H1 (cell line): ENCODE results near the gene FGD6. TPM values are rescaled to one million over a fixed set of nuclear protein-coding genes. Genes with fewer than 3 reads are reported as not detected.
A peak's percentile ranks its signal among the peaks of the same experiment; 100 is the strongest.

Source experiments
- CTCF ChIA-PET: fragments of 300-600 bp; sonication (Branson Sonifier 250); formaldehyde crosslinking; loops from one replicate; lab custom pipeline; 2021; ENCODE audit not compliant: partially characterized antibody; lab: Charles Lee
- POLR2A ChIA-PET: fragments of 300-600 bp; sonication (Branson Sonifier 250); formaldehyde crosslinking; loops from one replicate; lab custom pipeline; 2021; ENCODE audit warnings: inconsistent platforms; ENCODE audit not compliant: partially characterized antibody; lab: Charles Lee
- DNase-seq, 2 experiments: peaks; one replicate each; pipeline versions ENCODE4 v3.0.0 to v3.0.0-alpha.2; 2010 to 2022; ENCODE audit warnings: low spot score in 2 of 2, low read depth in 1 of 2, mixed read lengths in 1 of 2
- FAIRE-seq: peaks from 2 replicates; lab custom pipeline; 2011; peaks lifted over from hg19 to GRCh38; lab: Jason Lieb, UNC
- H2AFZ ChIP-seq: 2 replicates; pipeline ENCODE4 v1.8.1; 2012; ENCODE audit warnings: low read length, inconsistent platforms
- H2AK5ac ChIP-seq: 2 replicates; pipeline ENCODE4 v1.6.1; 2013; ENCODE audit warnings: low read depth, low read length
- H2BK120ac ChIP-seq: replicated peaks from 2 replicates; pipeline ENCODE3; 2013; ENCODE audit warnings: low read depth, low read length, inconsistent platforms
- H2BK12ac ChIP-seq: 2 replicates; pipeline ENCODE4 v1.6.1; 2013; ENCODE audit warnings: low read depth, low read length
- H2BK15ac ChIP-seq: 2 replicates; pipeline ENCODE4 v1.6.1; 2013; ENCODE audit warnings: low read length
- H2BK20ac ChIP-seq: 2 replicates; pipeline ENCODE4 v1.6.1; 2013; ENCODE audit warnings: low read length
- H2BK5ac ChIP-seq: 2 replicates; pipeline ENCODE4 v1.6.1; 2013; ENCODE audit warnings: low read depth, low read length
- H3K14ac ChIP-seq: 2 replicates; pipeline ENCODE4 v1.6.1; 2013; ENCODE audit warnings: inconsistent platforms; ENCODE audit not compliant: insufficient read length
- H3K18ac ChIP-seq: 2 replicates; pipeline ENCODE4 v1.6.1; 2013; ENCODE audit warnings: low read length; ENCODE audit errors: extremely low read depth
- H3K23ac ChIP-seq: 2 replicates; pipeline ENCODE4 v1.6.1; 2013; ENCODE audit warnings: inconsistent platforms; ENCODE audit not compliant: insufficient read length
- H3K23me2 ChIP-seq: 2 replicates; pipeline ENCODE4 v1.6.1; 2013; ENCODE audit warnings: low read depth, low read length
- H3K27ac ChIP-seq: 2 replicates; pipeline ENCODE4 v1.6.1; 2011; ENCODE audit warnings: low read depth, low read length, inconsistent platforms
- H3K27me3 ChIP-seq, 4 experiments: replicated peaks in 1 of 4; 1 replicate in 1 of 4; 2 replicates in 3 of 4; pipeline versions ENCODE4 v1.6.1 to v1.8.1; 2011 to 2013; ENCODE audit warnings: low read length in 3 of 4, mild to moderate bottlenecking in 3 of 4, inconsistent platforms in 2 of 4, mixed read lengths in 2 of 4, moderate library complexity in 1 of 4; ENCODE audit not compliant: control insufficient read depth in 3 of 4, insufficient read depth in 3 of 4; ENCODE audit errors: extremely low read depth in 1 of 4
- H3K36me3 ChIP-seq, 4 experiments: 2 replicates each; pipeline versions ENCODE4 v1.6.1 to v1.8.1; 2011 to 2013; ENCODE audit warnings: mild to moderate bottlenecking in 4 of 4, low read length in 3 of 4, moderate library complexity in 2 of 4, control low read depth in 1 of 4, inconsistent platforms in 1 of 4; ENCODE audit not compliant: insufficient read depth in 4 of 4, control insufficient read depth in 2 of 4
- H3K4ac ChIP-seq: replicated peaks from 2 replicates; pipeline ENCODE3; 2013; ENCODE audit warnings: low read length, low read depth, mixed read lengths, inconsistent platforms; ENCODE audit not compliant: insufficient read length
- H3K4me1 ChIP-seq, 4 experiments: replicated peaks in 1 of 4; 1 replicate in 1 of 4; 2 replicates in 3 of 4; pipeline versions ENCODE4 v1.6.1 to v1.8.1; 2011 to 2013; ENCODE audit warnings: low read length in 3 of 4, inconsistent platforms in 2 of 4, mixed read lengths in 1 of 4; ENCODE audit not compliant: insufficient read depth in 4 of 4, control insufficient read depth in 3 of 4
- H3K4me2 ChIP-seq, 2 experiments: 2 replicates each; pipeline versions ENCODE4 v1.6.1 to v1.8.1; 2011 to 2013; ENCODE audit warnings: low read depth in 2 of 2, low read length in 2 of 2, control low read depth in 1 of 2, inconsistent platforms in 1 of 2, mild to moderate bottlenecking in 1 of 2; ENCODE audit not compliant: insufficient read depth in 1 of 2
- H3K4me3 ChIP-seq, 4 experiments: fragments of 200-600, 300-600 bp in 1 of 4; sonication (generic), shearing (Covaris generic), sonication (Bioruptor Twin) in 1 of 4; 2 replicates each; pipeline versions ENCODE4 v1.5.1 to v1.8.1; 2011 to 2016; ENCODE audit warnings: low read length in 4 of 4, low read depth in 3 of 4, control low read depth in 2 of 4, inconsistent platforms in 2 of 4, mild to moderate bottlenecking in 2 of 4, mixed read lengths in 1 of 4, moderate library complexity in 1 of 4; ENCODE audit not compliant: insufficient read depth in 2 of 4; ENCODE audit errors: extremely low read depth in 1 of 4
- H3K56ac ChIP-seq: replicated peaks from 2 replicates; pipeline ENCODE3; 2013; ENCODE audit warnings: low read depth, mild to moderate bottlenecking, mixed read lengths, low read length, inconsistent platforms; ENCODE audit not compliant: insufficient read length
- H3K79me1 ChIP-seq: 2 replicates; pipeline ENCODE4 v1.6.1; 2013; ENCODE audit warnings: low read depth, low read length, control low read depth
- H3K79me2 ChIP-seq, 2 experiments: 2 replicates each; pipeline versions ENCODE4 v1.6.1 to v1.8.1; 2012 to 2013; ENCODE audit warnings: low read length in 2 of 2, mild to moderate bottlenecking in 2 of 2, inconsistent platforms in 1 of 2; ENCODE audit not compliant: insufficient read depth in 2 of 2, control insufficient read depth in 1 of 2
- H3K9ac ChIP-seq, 4 experiments: replicated peaks in 1 of 4; 1 replicate in 1 of 4; 2 replicates in 3 of 4; pipeline versions ENCODE4 v1.6.1 to v1.8.1; 2011 to 2013; ENCODE audit warnings: low read depth in 3 of 4, low read length in 3 of 4, control low read depth in 2 of 4, mild to moderate bottlenecking in 2 of 4, moderate library complexity in 2 of 4, inconsistent platforms in 1 of 4; ENCODE audit errors: extremely low read depth in 1 of 4
- H3K9me3 ChIP-seq, 2 experiments: 2 replicates each; pipeline versions ENCODE4 v1.6.1 to v1.8.1; 2012 to 2013; ENCODE audit warnings: mild to moderate bottlenecking in 2 of 2, moderate library complexity in 2 of 2, control low read depth in 1 of 2, inconsistent platforms in 1 of 2, low read depth in 1 of 2, low read length in 1 of 2, mixed read lengths in 1 of 2; ENCODE audit not compliant: insufficient read depth in 2 of 2
- H4K20me1 ChIP-seq, 2 experiments: replicated peaks in 1 of 2; 2 replicates each; pipeline versions ENCODE3 to v1.8.1; 2011 to 2013; ENCODE audit warnings: inconsistent platforms in 2 of 2, low read length in 2 of 2, mild to moderate bottlenecking in 1 of 2; ENCODE audit not compliant: insufficient read depth in 2 of 2, control insufficient read depth in 1 of 2
- H4K5ac ChIP-seq: 2 replicates; pipeline ENCODE4 v1.6.1; 2013; ENCODE audit warnings: low read length, low read depth, mixed read lengths, inconsistent platforms; ENCODE audit not compliant: insufficient read length
- H4K8ac ChIP-seq: 2 replicates; pipeline ENCODE4 v1.8.0; 2013; ENCODE audit warnings: mild to moderate bottlenecking, moderate library complexity, low read length, inconsistent platforms; ENCODE audit not compliant: insufficient read depth; ENCODE audit errors: extremely low read depth
- H4K91ac ChIP-seq: replicated peaks from 2 replicates; pipeline ENCODE3; 2013; ENCODE audit warnings: low read length, mixed read lengths, inconsistent platforms; ENCODE audit not compliant: insufficient read length
- ASH2L ChIP-seq: fragments of 200-600, 300-600 bp; sonication (generic); IDR thresholded peaks from one replicate; pipeline ENCODE4 v1.7.1; 2017; ENCODE audit warnings: low read length
- GTF2F1 ChIP-seq: IDR thresholded peaks from 2 replicates; pipeline ENCODE4 v1.6.1; 2012; ENCODE audit warnings: low read depth, low read length, improper control_type of control experiment, borderline replicate concordance
- HDAC6 ChIP-seq: IDR thresholded peaks from one replicate; pipeline ENCODE4 v1.7.1; 2012; ENCODE audit warnings: low read depth, mild to moderate bottlenecking, inconsistent platforms, low read length, moderate library complexity
- RAD21 ChIP-seq, 2 experiments: IDR thresholded peaks in 1 of 2; conservative IDR thresholded peaks in 1 of 2; 2 replicates each; pipeline ENCODE4 v1.6.1; 2011; ENCODE audit warnings: low read depth in 2 of 2, low read length in 2 of 2, improper control_type of control experiment in 1 of 2, inconsistent platforms in 1 of 2, mild to moderate bottlenecking in 1 of 2, moderate library complexity in 1 of 2
- SUZ12 ChIP-seq: fragments of 200-600 bp; sonication (generic); IDR thresholded peaks from 2 replicates; pipeline ENCODE4 v1.6.1; 2012; ENCODE audit warnings: mild to moderate bottlenecking, inconsistent platforms, low read length, moderate library complexity, mixed read lengths
- TBP ChIP-seq: IDR thresholded peaks from 2 replicates; pipeline ENCODE4 v1.6.1; 2011; ENCODE audit warnings: low read depth, low read length, improper control_type of control experiment
- TEAD4 ChIP-seq: IDR thresholded peaks from 2 replicates; pipeline ENCODE4 v1.6.1; 2012; ENCODE audit warnings: low read depth, low read length, inconsistent platforms, mixed read lengths
- ZNF274 ChIP-seq: IDR thresholded peaks from 2 replicates; pipeline ENCODE4 v1.7.0; 2012; ENCODE audit warnings: low read length, borderline replicate concordance; ENCODE audit errors: extremely low read depth
- WGBS, 2 experiments: shearing (Covaris generic) in 1 of 2; methylation state at CpG; one replicate each; pipeline versions ENCODE4 v1.1.6 to v1.1.7; 2013 to 2015; ENCODE audit warnings: low lambda C conversion rate in 2 of 2, mixed read lengths in 2 of 2, inconsistent platforms in 1 of 2, low coverage in 1 of 2, missing lambda C conversion rate in 1 of 2; ENCODE audit not compliant: insufficient replicate concordance in 2 of 2, insufficient coverage in 1 of 2, insufficient read length in 1 of 2; ENCODE audit errors: extremely low coverage in 1 of 2, missing lambda C conversion rate in 1 of 2; 5-methylcytosine and 5-hydroxymethylcytosine counted together
- polyA plus RNA-seq, 7 experiments: library from polyadenylated mRNA; depleted of rRNA in 3 of 7; stranded (reverse) in 5 of 7; unstranded in 2 of 7; fragments of >200 nt in 5 of 7; fragments of 200-250 nt in 2 of 7; gene quantifications; 1 replicate in 5 of 7; 2 replicates in 1 of 7; 4 replicates in 1 of 7; pipeline versions ENCODE4 v1.2.1 to v1.2.3, GENCODE V29; 2011 to 2013; ENCODE audit warnings: missing spikeins in 2 of 7, mixed read lengths in 2 of 7
- total RNA-seq: library from RNA; stranded (reverse); fragmentation: NEBNext Ultra II Directional; extraction: Animal tissue kit (Norgen Biotek cat#: 25700); gene quantifications from 2 replicates; pipeline ENCODE4 v1.2.1, GENCODE V29; 2021

The FGD6 gene
- total and polyA plus RNA-seq, 2 of the 8 experiments (the other 6 are each of a cell fraction or from before 2014, with no cell fraction given), result 12.2 to 24.3 TPM

GRCh38 chr12:95205016-95205624 is 12.1 kb downstream of the FGD6 start:
- no peak overlapping the region for H3K23ac ChIP-seq
- CTCF ChIA-PET, result interaction anchor here (1.0 to 1.8 kb wide), 3 partner anchors 9 to 88 kb away, joined by 4 to 6 read pairs (median 4); partner anchors contain the start of genes FGD6 and VEZT
- H3K27ac ChIP-seq, result peak overlapping the region; percentile 71; the same call in 1 of the 2 replicates
- H2BK20ac ChIP-seq, result peak overlapping the region; percentile 91; the same call in 1 of the 2 replicates
- H2BK15ac ChIP-seq, result no peak overlapping the region
- H3K79me2 ChIP-seq, result peaks cover 0 to 80% of the 10 kb centered on the region in 2 experiments; a peak in 3 of 4 replicates
- H3K4me3 ChIP-seq, result peak overlapping the region in 1 of 4 experiments; percentile 20; a peak in 1 of 8 replicates
- H4K8ac ChIP-seq, result no peak overlapping the region
- no peak overlapping the region for H4K5ac ChIP-seq
- TF ChIP-seq TEAD4 (no peak), TBP (no peak), SUZ12 (no peak), GTF2F1 (no peak), RAD21 (IDR thresholded peaks at IDR 0.05 in 1 of 2, conservative IDR thresholded peaks at IDR 0.05 in 1 of 2; ENCODE audit: low read depth in 2 of 2, low read length in 2 of 2) (no peak), ASH2L (peak; percentile 1), ZNF274 (no peak), HDAC6 (no peak)
- peak overlapping the region; percentile 83; the same call in 1 of the 2 replicates for H2AK5ac ChIP-seq
- no peaks in the 10 kb centered on the region for H3K27me3 ChIP-seq
- no peak overlapping the region for H2AFZ ChIP-seq
- H3K18ac ChIP-seq, result peak overlapping the region; percentile 54
- 83% methylated on average over 2 of the region's 2 CpGs; no CpG with 5 or more reads in 1 of the 2 experiments for WGBS, 2 experiments
- peak overlapping the region; percentile 96 for H2BK12ac ChIP-seq
- H3K4ac ChIP-seq, result no peak overlapping the region
- H3K14ac ChIP-seq, result no peak overlapping the region
- no peaks in the 10 kb centered on the region; the same call in 1 of the 2 replicates for H3K79me1 ChIP-seq
- H3K9me3 ChIP-seq, result no peaks in the 10 kb centered on the region
- FAIRE-seq (no peak), DNase-seq (no peak)
- H3K23me2 ChIP-seq, result no peaks in the 10 kb centered on the region
- H3K4me2 ChIP-seq, result peak overlapping the region; percentile 4 to 69; a peak in 2 of 4 replicates
- H3K9ac ChIP-seq, result peak overlapping the region in 1 of 4 experiments; percentile 38; a peak in 2 of 7 replicates
- peak overlapping the region; percentile 56 for H4K91ac ChIP-seq
- POLR2A ChIA-PET, result interaction anchor here (0.6 to 7.7 kb wide), 2 partner anchors 14 to 24 kb away, joined by 3 to 89 read pairs; partner anchors contain the start of genes FGD6 and VEZT
- no peaks in the 10 kb centered on the region for H4K20me1 ChIP-seq
- peaks cover 0 to 3% (median 0%) of the 10 kb centered on the region in 4 experiments; a peak in 3 of 8 replicates for H3K36me3 ChIP-seq
- peak overlapping the region; percentile 90 for H2BK120ac ChIP-seq
- H2BK5ac ChIP-seq, result peak overlapping the region; percentile 96; the same call in 1 of the 2 replicates
- H3K56ac ChIP-seq, result no peak overlapping the region
- peaks cover 2 to 44% (median 30%) of the 10 kb centered on the region in 4 experiments for H3K4me1 ChIP-seq
